Mesothelial cell of epicardium (in vitro differentiated cells): ENCODE data around the gene RBM20. TPM values are rescaled to one million over a fixed set of nuclear protein-coding genes. Genes with fewer than 3 reads are reported as not detected.

ENCODE experiments used
- DNase-seq, 2 experiments: peaks; one replicate each; pipeline ENCODE4 v3.0.0; 2021; ENCODE audit warnings: low spot score in 2 of 2; ENCODE audit not compliant: unreplicated experiment in 2 of 2
- H3K27ac Mint-ChIP-seq: 2 replicates; pipeline ENCODE4 v1.8.0; 2021; ENCODE audit warnings: mixed read lengths
- H3K27me3 Mint-ChIP-seq: 2 replicates; pipeline ENCODE4 v1.8.0; 2021; ENCODE audit warnings: low read depth, mixed read lengths
- H3K36me3 Mint-ChIP-seq: 2 replicates; pipeline ENCODE4 v1.8.0; 2021; ENCODE audit warnings: mixed read lengths
- H3K4me1 Mint-ChIP-seq: 2 replicates; pipeline ENCODE4 v1.8.0; 2021; ENCODE audit warnings: mixed read lengths
- H3K4me3 Mint-ChIP-seq: 2 replicates; pipeline ENCODE4 v1.8.0; 2021; ENCODE audit warnings: mild to moderate bottlenecking, moderate library complexity, mixed read lengths
- H3K9me3 Mint-ChIP-seq: 2 replicates; pipeline ENCODE4 v1.8.0; 2021; ENCODE audit warnings: mixed read lengths
- CTCF ChIP-seq: fragments of 200-600 bp; sonication (generic); IDR thresholded peaks from one replicate; pipeline ENCODE4 v1.5.0; 2021; ENCODE audit warnings: antibody characterized with exemption; ENCODE audit not compliant: unreplicated experiment
- total RNA-seq: library from RNA; stranded (reverse); gene quantifications from 3 replicates; pipeline ENCODE4 v1.2.1, GENCODE V29; 2021

RBM20 gene
- total RNA-seq, 1 donor from 2014 or later = 23.3 TPM

DNA sequence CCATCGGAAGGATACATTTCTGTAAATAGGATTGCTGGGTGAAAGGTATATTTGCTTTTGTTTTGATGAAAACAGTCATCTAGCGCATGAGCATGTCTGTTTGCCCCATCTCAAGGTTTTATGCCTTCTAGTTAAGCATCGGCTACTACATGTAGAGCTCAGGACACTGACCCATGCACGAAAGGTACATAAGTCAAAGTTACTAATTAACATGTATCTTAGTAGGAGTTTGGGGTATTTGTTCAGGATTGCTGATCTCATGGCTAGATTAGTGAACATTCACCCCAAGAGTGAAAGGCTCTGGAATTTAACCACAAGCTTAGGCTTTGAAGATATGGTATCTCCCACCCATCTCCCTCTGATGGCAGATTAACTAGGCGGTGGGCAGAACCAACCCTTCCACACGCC lies 91.5 kb downstream of the RBM20 start:
- Mint-ChIP-seq H3K9me3 (no peaks in the 10 kb centered on the region), H3K4me1 (peaks cover 21% of the 10 kb centered on the region), H3K27me3 (no peaks in the 10 kb centered on the region), H3K36me3 (no peaks in the 10 kb centered on the region), H3K27ac (peak overlapping the region; percentile 4), H3K4me3 (no peak overlapping the region)
- no peak for DNase-seq
- no peak for TF ChIP-seq CTCF

DNA sequence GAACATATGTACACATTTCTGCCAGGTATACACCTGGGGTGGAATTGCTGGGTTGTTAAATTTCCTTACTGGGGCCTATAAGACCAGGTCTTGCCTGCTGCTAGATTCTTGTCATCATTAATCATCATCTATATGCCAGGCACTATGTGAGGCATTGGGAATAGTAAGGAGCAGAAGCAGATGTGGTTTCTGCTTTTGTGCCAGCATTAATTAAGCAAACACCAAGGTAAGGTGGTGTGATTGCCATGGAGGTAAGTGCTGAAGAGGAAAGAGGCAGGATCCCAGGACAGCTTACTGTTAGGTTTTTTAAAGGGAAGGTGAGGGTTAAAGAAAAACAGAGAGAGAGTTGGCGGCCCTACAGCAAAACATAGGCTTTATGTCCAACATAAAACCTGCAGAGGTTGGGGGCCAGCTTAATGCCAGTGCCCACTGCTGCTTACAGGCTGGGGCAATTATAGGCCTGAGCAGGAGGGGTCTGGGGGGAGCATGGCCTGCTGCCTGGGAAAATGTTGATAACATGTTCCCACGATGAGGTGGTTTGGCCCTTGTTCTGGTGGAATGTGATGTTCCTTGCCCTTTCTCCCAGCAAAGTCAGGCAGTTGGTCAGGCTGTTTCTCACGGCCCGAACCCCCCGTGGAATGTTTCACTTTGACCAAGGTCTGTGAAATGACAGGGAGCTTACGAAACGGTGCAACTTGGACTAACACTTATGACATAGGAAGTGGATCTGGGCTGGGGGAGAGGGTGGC lies 93.9 kb downstream of the RBM20 start:
- no peaks in the 10 kb centered on the region for H3K27me3 Mint-ChIP-seq
- H3K4me1 Mint-ChIP-seq = peaks cover 16% of the 10 kb centered on the region
- peak overlapping the region; percentile 17 for H3K27ac Mint-ChIP-seq
- no peaks in the 10 kb centered on the region for H3K9me3 Mint-ChIP-seq
- DNase-seq = no peak
- no peaks in the 10 kb centered on the region for H3K36me3 Mint-ChIP-seq
- no peak overlapping the region for H3K4me3 Mint-ChIP-seq
- no peak for TF ChIP-seq CTCF

GRCh38 chr10:110739811-110740271 lies 95.7 kb downstream of the RBM20 start:
- Mint-ChIP-seq H3K4me3 (no peak overlapping the region), H3K27ac (no peak overlapping the region), H3K27me3 (no peaks in the 10 kb centered on the region), H3K4me1 (peaks cover 9% of the 10 kb centered on the region), H3K36me3 (no peaks in the 10 kb centered on the region), H3K9me3 (no peaks in the 10 kb centered on the region)
- no peak for DNase-seq
- TF ChIP-seq CTCF = no peak

DNA sequence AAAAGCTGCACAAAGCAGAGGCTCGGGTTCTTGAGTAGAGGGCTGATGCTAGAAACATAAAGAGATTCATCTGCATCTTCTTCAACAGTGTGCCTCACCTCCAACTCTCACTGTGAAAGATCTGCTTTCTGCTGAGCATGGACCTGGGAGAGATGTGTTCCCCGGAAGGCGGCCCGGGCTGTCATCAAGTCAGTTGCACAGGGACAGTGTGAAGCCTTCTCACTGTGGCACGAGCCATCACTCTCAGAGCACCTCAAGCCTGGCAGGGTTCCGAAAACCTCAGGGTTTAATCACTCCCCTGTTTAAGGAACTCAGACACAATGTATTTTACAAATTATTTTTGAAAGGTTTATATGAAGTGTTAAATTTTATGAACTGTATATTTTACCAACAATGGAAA lies 98.7 kb downstream of the RBM20 start:
- no peak for DNase-seq
- Mint-ChIP-seq H3K9me3 (no peaks in the 10 kb centered on the region), H3K27me3 (no peaks in the 10 kb centered on the region), H3K4me1 (no peaks in the 10 kb centered on the region), H3K36me3 (no peaks in the 10 kb centered on the region), H3K4me3 (no peak overlapping the region), H3K27ac (no peak overlapping the region)
- TF ChIP-seq CTCF = no peak

DNA sequence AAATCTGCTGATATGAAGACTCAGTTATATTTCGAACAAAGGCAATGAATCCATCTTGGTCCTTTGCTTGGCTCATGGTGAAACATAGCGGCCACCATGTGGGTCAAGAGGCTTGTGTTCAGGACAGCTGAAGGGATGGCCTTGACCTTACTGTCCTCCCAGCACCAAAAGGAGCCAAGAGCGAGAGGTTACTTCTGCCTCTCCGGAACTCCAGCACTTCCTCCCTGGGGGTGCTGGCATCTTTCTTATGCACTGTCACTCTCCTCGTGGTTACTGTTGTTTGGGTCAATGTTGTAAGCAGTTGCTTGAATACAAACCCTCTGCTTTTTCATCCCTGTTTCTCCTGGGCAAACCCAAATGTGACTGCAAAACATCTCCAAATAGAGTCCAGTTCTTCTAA lies 100.6 kb downstream of the RBM20 start:
- Mint-ChIP-seq H3K27me3 (no peaks in the 10 kb centered on the region), H3K4me3 (no peak overlapping the region), H3K36me3 (peaks cover 7% of the 10 kb centered on the region), H3K27ac (no peak overlapping the region), H3K9me3 (peaks cover 13% of the 10 kb centered on the region), H3K4me1 (no peaks in the 10 kb centered on the region)
- no peak for DNase-seq
- no peak for TF ChIP-seq CTCF
